Measurements from ENCODE around the gene QRICH1.

DNA sequence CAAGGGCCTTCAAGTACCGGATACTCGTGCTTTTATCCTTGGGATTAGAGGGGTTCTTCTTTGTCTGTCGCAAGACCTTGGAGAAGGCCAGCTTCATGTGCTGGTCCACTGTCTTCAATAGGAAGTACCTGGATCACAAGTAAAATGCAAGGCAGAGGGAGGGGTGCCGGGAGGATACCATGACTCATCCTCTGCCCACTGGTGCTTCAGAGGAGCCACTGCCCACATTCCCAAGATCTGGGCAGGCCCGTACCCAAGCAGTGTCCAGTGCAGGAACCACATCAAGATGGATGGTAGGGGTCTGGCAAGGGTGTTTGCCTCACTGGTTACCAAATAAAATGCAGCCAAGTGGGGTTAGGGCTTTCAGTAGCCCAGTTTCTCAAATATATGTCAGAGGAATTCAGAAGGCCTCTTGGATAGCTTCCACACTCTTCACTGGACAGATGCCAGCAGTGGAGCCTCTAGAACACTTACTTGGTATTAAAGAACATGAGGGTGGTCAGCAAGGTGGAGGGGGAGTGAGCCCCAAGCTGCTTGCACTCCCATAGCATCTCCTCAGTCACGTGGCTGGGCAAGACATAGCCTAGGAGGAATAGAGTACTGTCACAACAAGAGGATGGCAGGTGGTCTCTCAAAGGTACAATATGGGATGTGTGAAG, 61.1 kb downstream of the QRICH1 start:
- no peak for TF ChIP-seq EZH2 (IDR thresholded peaks at IDR 0.05)
- no peak for TF ChIP-seq POLR2AphosphoS5 (IDR thresholded peaks at IDR 0.05; ENCODE audit: borderline replicate concordance, low read depth, low read length)

Measured in SK-N-MC (cell line).